HCT116 (cell line): Measurements from ENCODE around the gene DAAM2. TPM values are rescaled to one million over a fixed set of nuclear protein-coding genes. Genes with fewer than 3 reads are reported as not detected.

Source experiments
- ATAC-seq: fragments of 200-7000 bp; cut with Tn5 transposase; 2 replicates; pipeline ENCODE4 v1.9.1; 2020; ENCODE audit warnings: mild to moderate bottlenecking, moderate library complexity
- BruUV-seq: library from RNA; stranded (reverse); fragments of 400-500 nt; replicated peaks from 2 replicates; lab custom pipeline; 2021; lab: Mats Ljungman, UMichigan
- CTCF ChIA-PET: fragments of 300-600 bp; sonication (Branson Sonifier 250); formaldehyde crosslinking; loops from one replicate; lab custom pipeline; 2021; ENCODE audit warnings: antibody characterized with exemption; lab: Charles Lee
- POLR2A ChIA-PET: fragments of 300-600, 350-600 bp; sonication (Branson Sonifier 250); formaldehyde crosslinking; loops from one replicate; lab custom pipeline; 2021; ENCODE audit warnings: antibody characterized with exemption; lab: Charles Lee
- RAD21 ChIA-PET, 2 experiments: fragments of 300-600 bp; sonication (Branson Sonifier 250); formaldehyde crosslinking; loops; one replicate each; lab custom pipeline; 2023; ENCODE audit warnings: low total read pairs in 2 of 2; ENCODE audit not compliant: uncharacterized antibody in 2 of 2, unreplicated experiment in 2 of 2, low non-redundant PET in 1 of 2; lab: Charles Lee
- DNase-seq: peaks from one replicate; pipeline ENCODE4 v3.0.0-alpha.2; 2010; ENCODE audit warnings: low read depth, low spot score
- H2AFZ ChIP-seq: fragments of 200-600 bp; shearing (Covaris generic), sonication (generic); 2 replicates; pipeline ENCODE4 v1.6.1; 2017; ENCODE audit warnings: low read depth, mixed run types, mixed read lengths, antibody characterized with exemption, low read length; ENCODE audit not compliant: poor library complexity, severe bottlenecking
- H3K27ac ChIP-seq: 2 replicates; pipeline ENCODE4 v1.5.1; 2012; ENCODE audit warnings: low read depth, low read length
- H3K27me3 ChIP-seq: fragments of 200-600 bp; sonication (generic); 2 replicates; pipeline ENCODE4 v1.6.1; 2016; ENCODE audit warnings: mixed run types, low read length, mixed read lengths; ENCODE audit not compliant: insufficient read depth
- H3K36me3 ChIP-seq, 2 experiments: fragments of 200-500 bp in 1 of 2; fragments of 200-600 bp in 1 of 2; sonication (Bioruptor generic) in 1 of 2; sonication (generic) in 1 of 2; 2 replicates each; pipeline versions ENCODE4 v1.5.1 to v1.6.1; 2014 to 2016; ENCODE audit warnings: low read length in 2 of 2, inconsistent platforms in 1 of 2, mixed read lengths in 1 of 2, mixed run types in 1 of 2; ENCODE audit not compliant: insufficient read depth in 2 of 2, control insufficient read depth in 1 of 2
- H3K4me1 ChIP-seq, 2 experiments: fragments of 200-600 bp in 1 of 2; sonication (generic) in 1 of 2; 2 replicates each; pipeline versions ENCODE4 v1.5.1 to v1.6.1; 2012 to 2017; ENCODE audit warnings: low read length in 2 of 2, inconsistent platforms in 1 of 2, mild to moderate bottlenecking in 1 of 2, mixed read lengths in 1 of 2, mixed run types in 1 of 2, moderate library complexity in 1 of 2; ENCODE audit not compliant: insufficient read depth in 2 of 2, control insufficient read depth in 1 of 2
- H3K4me2 ChIP-seq: fragments of 200-600 bp; sonication (generic); 2 replicates; pipeline ENCODE4 v1.6.1; 2017; ENCODE audit warnings: mixed run types, low read length, mixed read lengths
- H3K4me3 ChIP-seq, 2 experiments: fragments of 200-600 bp in 1 of 2; sonication (generic) in 1 of 2; replicated peaks in 1 of 2; 2 replicates each; pipeline ENCODE4 v1.5.1; 2011 to 2016; ENCODE audit warnings: low read length in 2 of 2, control low read depth in 1 of 2, low read depth in 1 of 2, mild to moderate bottlenecking in 1 of 2, mixed read lengths in 1 of 2, mixed run types in 1 of 2
- H3K79me2 ChIP-seq: fragments of 200-600 bp; sonication (generic); 2 replicates; pipeline ENCODE4 v1.6.1; 2017; ENCODE audit warnings: mild to moderate bottlenecking, mixed run types, low read length, moderate library complexity, mixed read lengths; ENCODE audit not compliant: insufficient read depth
- H3K9ac ChIP-seq: fragments of 200-600 bp; sonication (generic); 2 replicates; pipeline ENCODE4 v1.6.1; 2016; ENCODE audit warnings: low read length, mixed read lengths
- H3K9me2 ChIP-seq: fragments of 200-600 bp; sonication (generic), shearing (Covaris generic); 2 replicates; pipeline ENCODE4 v1.6.1; 2017; ENCODE audit warnings: mixed run types, mild to moderate bottlenecking, moderate library complexity; ENCODE audit not compliant: insufficient read depth
- H3K9me3 ChIP-seq, 2 experiments: fragments of 200-500 bp in 1 of 2; fragments of 200-600 bp in 1 of 2; sonication (Bioruptor generic) in 1 of 2; sonication (generic) in 1 of 2; 2 replicates each; pipeline ENCODE4 v1.6.1; 2014 to 2017; ENCODE audit warnings: low read length in 2 of 2, mixed read lengths in 2 of 2, inconsistent platforms in 1 of 2, low read depth in 1 of 2, mild to moderate bottlenecking in 1 of 2, mixed run types in 1 of 2, moderate library complexity in 1 of 2; ENCODE audit not compliant: control insufficient read depth in 1 of 2, insufficient read depth in 1 of 2
- H4K20me1 ChIP-seq: fragments of 200-600 bp; sonication (generic), shearing (Covaris generic); 2 replicates; pipeline ENCODE4 v1.6.1; 2017; ENCODE audit warnings: mixed run types, mild to moderate bottlenecking, moderate library complexity; ENCODE audit not compliant: insufficient read depth
- CBX3 ChIP-seq: IDR thresholded peaks from 2 replicates; pipeline ENCODE4 v1.6.1; 2012; ENCODE audit warnings: low read depth
- CEBPB ChIP-seq: IDR thresholded peaks from 2 replicates; pipeline ENCODE4 v1.6.1; 2012; ENCODE audit warnings: low read depth
- EGR1 ChIP-seq: IDR thresholded peaks from 2 replicates; pipeline ENCODE4 v1.6.1; 2012; ENCODE audit warnings: low read depth
- ELF1 ChIP-seq: IDR thresholded peaks from 2 replicates; pipeline ENCODE4 v1.6.1; 2012; ENCODE audit warnings: low read depth, borderline replicate concordance
- EZH2phosphoT487 ChIP-seq: fragments of 200-600 bp; IDR thresholded peaks from 2 replicates; pipeline ENCODE4 v1.6.1; 2018; ENCODE audit warnings: antibody characterized with exemption, borderline replicate concordance
- FOSL1 ChIP-seq: IDR thresholded peaks from 2 replicates; pipeline ENCODE4 v1.6.1; 2012; ENCODE audit warnings: low read depth
- POLR2AphosphoS5 ChIP-seq: IDR thresholded peaks from 2 replicates; pipeline ENCODE4 v1.6.1; 2011; ENCODE audit warnings: mild to moderate bottlenecking, low read depth, low read length, moderate library complexity
- RAD21 ChIP-seq: IDR thresholded peaks from 2 replicates; pipeline ENCODE4 v1.6.1; 2012; ENCODE audit warnings: low read depth, mild to moderate bottlenecking
- SIN3A ChIP-seq: IDR thresholded peaks from 2 replicates; pipeline ENCODE4 v1.6.1; 2012; ENCODE audit warnings: low read depth
- SRF ChIP-seq: IDR thresholded peaks from 2 replicates; pipeline ENCODE4 v1.6.1; 2012; ENCODE audit warnings: low read depth
- YY1 ChIP-seq: IDR thresholded peaks from 2 replicates; pipeline ENCODE4 v1.6.1; 2011; ENCODE audit warnings: low read length, low read depth, moderate library complexity, mild to moderate bottlenecking; ENCODE audit not compliant: insufficient replicate concordance; ENCODE audit errors: extremely low read depth
- ZFX ChIP-seq: fragments of 450-650 bp; IDR thresholded peaks from 2 replicates; pipeline ENCODE4 v1.6.1; 2017
- ZNF274 ChIP-seq: fragments of 200-500 bp; sonication (Bioruptor generic); IDR thresholded peaks from 2 replicates; pipeline ENCODE4 v1.6.1; 2014; ENCODE audit warnings: mild to moderate bottlenecking, low read depth, low read length, inconsistent platforms
- intact Hi-C: fragments of 100-400 bp; cut with micrococcal nuclease; formaldehyde crosslinking; loops from 2 replicates; pipeline ENCODE4 v1.10.0; 2022
- total RNA-seq: library from RNA; stranded (reverse); gene quantifications from one replicate; pipeline ENCODE4 v1.2.1, GENCODE V29; 2021; ENCODE audit not compliant: unreplicated experiment
- TF ChIP-seq, protein P1 (sequence below): IDR thresholded peaks from 2 replicates; pipeline ENCODE4 v1.6.1; 2012
- TF ChIP-seq, protein P2 (sequence below), 3 experiments: fragments of 200-600 bp in 1 of 3; sonication (generic) in 1 of 3; IDR thresholded peaks in 2 of 3; conservative IDR thresholded peaks in 1 of 3; 2 replicates each; pipeline ENCODE4 v1.5.1; 2012 to 2017; ENCODE audit warnings: low read depth in 2 of 3, low read length in 2 of 3, antibody characterized with exemption in 1 of 3, borderline replicate concordance in 1 of 3, control low read depth in 1 of 3, mild to moderate bottlenecking in 1 of 3, mixed read lengths in 1 of 3, mixed run types in 1 of 3, moderate library complexity in 1 of 3; ENCODE audit not compliant: insufficient read depth in 1 of 3
- TF ChIP-seq, protein P3 (sequence below): IDR thresholded peaks from 2 replicates; pipeline ENCODE4 v1.6.1; 2012
- TF ChIP-seq, protein P4 (sequence below): IDR thresholded peaks from 2 replicates; pipeline ENCODE4 v1.6.1; 2012; ENCODE audit warnings: low read depth

Gene DAAM2
- total RNA-seq, 1 experiment from 2014 or later: not detected

- DNase-seq: no peak
- Histone ChIP-seq H3K36me3 (no peaks in the 10 kb centered on the region), H3K79me2 (no peaks in the 10 kb centered on the region), H3K9me2 (no peaks in the 10 kb centered on the region), H3K4me3 (no peak overlapping the region), H3K27ac (no peak overlapping the region), H3K4me2 (no peak overlapping the region), H3K4me1 (no peaks in the 10 kb centered on the region), H2AFZ (no peak overlapping the region), H3K27me3 (peaks cover 33% of the 10 kb centered on the region), H4K20me1 (no peaks in the 10 kb centered on the region), H3K9me3 (no peaks in the 10 kb centered on the region), H3K9ac (no peak overlapping the region)
- intact Hi-C loops: no loop called here
- ChIA-PET CTCF (interaction anchor here (1.1 kb wide), 1 partner anchor 14 kb away, joined by 3 read pairs; no protein-coding TSS in a partner anchor), POLR2A (no interaction called here), RAD21 (no interaction called here)
- no TSS peak for BruUV-seq
- TF ChIP-seq, protein P1, sequence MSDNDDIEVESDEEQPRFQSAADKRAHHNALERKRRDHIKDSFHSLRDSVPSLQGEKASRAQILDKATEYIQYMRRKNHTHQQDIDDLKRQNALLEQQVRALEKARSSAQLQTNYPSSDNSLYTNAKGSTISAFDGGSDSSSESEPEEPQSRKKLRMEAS: no peak
- no peak for TF ChIP-seq POLR2AphosphoS5
- TF ChIP-seq FOSL1: no peak
- TF ChIP-seq EGR1: no peak
- TF ChIP-seq ZFX: no peak
- TF ChIP-seq, protein P2, sequence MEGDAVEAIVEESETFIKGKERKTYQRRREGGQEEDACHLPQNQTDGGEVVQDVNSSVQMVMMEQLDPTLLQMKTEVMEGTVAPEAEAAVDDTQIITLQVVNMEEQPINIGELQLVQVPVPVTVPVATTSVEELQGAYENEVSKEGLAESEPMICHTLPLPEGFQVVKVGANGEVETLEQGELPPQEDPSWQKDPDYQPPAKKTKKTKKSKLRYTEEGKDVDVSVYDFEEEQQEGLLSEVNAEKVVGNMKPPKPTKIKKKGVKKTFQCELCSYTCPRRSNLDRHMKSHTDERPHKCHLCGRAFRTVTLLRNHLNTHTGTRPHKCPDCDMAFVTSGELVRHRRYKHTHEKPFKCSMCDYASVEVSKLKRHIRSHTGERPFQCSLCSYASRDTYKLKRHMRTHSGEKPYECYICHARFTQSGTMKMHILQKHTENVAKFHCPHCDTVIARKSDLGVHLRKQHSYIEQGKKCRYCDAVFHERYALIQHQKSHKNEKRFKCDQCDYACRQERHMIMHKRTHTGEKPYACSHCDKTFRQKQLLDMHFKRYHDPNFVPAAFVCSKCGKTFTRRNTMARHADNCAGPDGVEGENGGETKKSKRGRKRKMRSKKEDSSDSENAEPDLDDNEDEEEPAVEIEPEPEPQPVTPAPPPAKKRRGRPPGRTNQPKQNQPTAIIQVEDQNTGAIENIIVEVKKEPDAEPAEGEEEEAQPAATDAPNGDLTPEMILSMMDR (IDR thresholded peaks at IDR 0.05 in 2 of 3, conservative IDR thresholded peaks at IDR 0.05 in 1 of 3; ENCODE audit: borderline replicate concordance in 1 of 3, insufficient read depth in 1 of 3, low read depth in 2 of 3, low read length in 2 of 3): no peak
- no peak for TF ChIP-seq ZNF274
- TF ChIP-seq, protein P3, sequence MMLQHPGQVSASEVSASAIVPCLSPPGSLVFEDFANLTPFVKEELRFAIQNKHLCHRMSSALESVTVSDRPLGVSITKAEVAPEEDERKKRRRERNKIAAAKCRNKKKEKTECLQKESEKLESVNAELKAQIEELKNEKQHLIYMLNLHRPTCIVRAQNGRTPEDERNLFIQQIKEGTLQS: no peak
- TF ChIP-seq, protein P4, sequence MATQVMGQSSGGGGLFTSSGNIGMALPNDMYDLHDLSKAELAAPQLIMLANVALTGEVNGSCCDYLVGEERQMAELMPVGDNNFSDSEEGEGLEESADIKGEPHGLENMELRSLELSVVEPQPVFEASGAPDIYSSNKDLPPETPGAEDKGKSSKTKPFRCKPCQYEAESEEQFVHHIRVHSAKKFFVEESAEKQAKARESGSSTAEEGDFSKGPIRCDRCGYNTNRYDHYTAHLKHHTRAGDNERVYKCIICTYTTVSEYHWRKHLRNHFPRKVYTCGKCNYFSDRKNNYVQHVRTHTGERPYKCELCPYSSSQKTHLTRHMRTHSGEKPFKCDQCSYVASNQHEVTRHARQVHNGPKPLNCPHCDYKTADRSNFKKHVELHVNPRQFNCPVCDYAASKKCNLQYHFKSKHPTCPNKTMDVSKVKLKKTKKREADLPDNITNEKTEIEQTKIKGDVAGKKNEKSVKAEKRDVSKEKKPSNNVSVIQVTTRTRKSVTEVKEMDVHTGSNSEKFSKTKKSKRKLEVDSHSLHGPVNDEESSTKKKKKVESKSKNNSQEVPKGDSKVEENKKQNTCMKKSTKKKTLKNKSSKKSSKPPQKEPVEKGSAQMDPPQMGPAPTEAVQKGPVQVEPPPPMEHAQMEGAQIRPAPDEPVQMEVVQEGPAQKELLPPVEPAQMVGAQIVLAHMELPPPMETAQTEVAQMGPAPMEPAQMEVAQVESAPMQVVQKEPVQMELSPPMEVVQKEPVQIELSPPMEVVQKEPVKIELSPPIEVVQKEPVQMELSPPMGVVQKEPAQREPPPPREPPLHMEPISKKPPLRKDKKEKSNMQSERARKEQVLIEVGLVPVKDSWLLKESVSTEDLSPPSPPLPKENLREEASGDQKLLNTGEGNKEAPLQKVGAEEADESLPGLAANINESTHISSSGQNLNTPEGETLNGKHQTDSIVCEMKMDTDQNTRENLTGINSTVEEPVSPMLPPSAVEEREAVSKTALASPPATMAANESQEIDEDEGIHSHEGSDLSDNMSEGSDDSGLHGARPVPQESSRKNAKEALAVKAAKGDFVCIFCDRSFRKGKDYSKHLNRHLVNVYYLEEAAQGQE: no peak
- TF ChIP-seq EZH2phosphoT487: no peak
- TF ChIP-seq YY1: no peak
- TF ChIP-seq CBX3: no peak
- no peak for TF ChIP-seq SIN3A
- no peak for TF ChIP-seq RAD21
- TF ChIP-seq SRF: no peak
- no peak for TF ChIP-seq CEBPB
- no peak for TF ChIP-seq ELF1
- ATAC-seq: no peak
These were observed 59.2 kb downstream of the DAAM2 start for GRCh38 chr6:39851331-39851730.
